T-helper 2 cell (primary cell): ENCODE data around the gene TYSND1.
"Not testable (repeated sequence)": the region's sequence is repeated elsewhere in the genome, so short reads cannot be mapped to it uniquely, and the experiment has no call there.

Experiments
- DNase-seq, 5 experiments: peaks; one replicate each; pipeline versions ENCODE4 v3.0.0 to v3.0.0-alpha.2; 2012 to 2022

Gene TYSND1

GRCh38 chr10:70163448-70163847 lies 16.9 kb upstream of the TYSND1 start:
- no peak for DNase-seq

GRCh38 chr10:70162892-70163201 lies 16.3 kb upstream of the TYSND1 start:
- peak in 4 of 5 experiments; percentile 38 to 93 (median 56) for DNase-seq

- DNase-seq: peak in 1 of 5 experiments; percentile 24
Observed at GRCh38 chr10:70162151-70162891, 15.8 kb upstream of the TYSND1 start.

- DNase-seq: no peak
Observed at GRCh38 chr10:70160798-70161197, 14.3 kb upstream of the TYSND1 start.

GRCh38 chr10:70159366-70159765 lies 12.9 kb upstream of the TYSND1 start:
- not testable (repeated sequence) for DNase-seq

GRCh38 chr10:70158113-70158512 lies 11.6 kb upstream of the TYSND1 start:
- no peak for DNase-seq

- no peak for DNase-seq
Observed at GRCh38 chr10:70155255-70155838, 8.8 kb upstream of the TYSND1 start.

GRCh38 chr10:70148516-70148915 lies 2.0 kb upstream of the TYSND1 start:
- no peak for DNase-seq

GRCh38 chr10:70147259-70147625 lies 742 bp upstream of the TYSND1 start:
- DNase-seq: no peak

- peak; percentile 50 to 85 (median 70) for DNase-seq
Observed at GRCh38 chr10:70145666-70146488, 623 bp downstream of the TYSND1 start.

- DNase-seq: no peak
Observed at GRCh38 chr10:70145166-70145665, 1.3 kb downstream of the TYSND1 start.

- no peak for DNase-seq
Observed at GRCh38 chr10:70144372-70145110, 2.0 kb downstream of the TYSND1 start.

GRCh38 chr10:70142555-70142954 lies 3.9 kb downstream of the TYSND1 start:
- DNase-seq: no peak

- no peak for DNase-seq
Observed at GRCh38 chr10:70140297-70140696, 6.2 kb downstream of the TYSND1 start.

GRCh38 chr10:70139997-70140250 lies 6.6 kb downstream of the TYSND1 start:
- DNase-seq: no peak

GRCh38 chr10:70139151-70139996 lies 7.1 kb downstream of the TYSND1 start:
- DNase-seq: no peak

GRCh38 chr10:70137927-70138883 lies 8.3 kb downstream of the TYSND1 start:
- no peak for DNase-seq

- no peak for DNase-seq
Observed at GRCh38 chr10:70137135-70137534, 9.4 kb downstream of the TYSND1 start.

- no peak for DNase-seq
Observed at GRCh38 chr10:70135684-70136083, 10.8 kb downstream of the TYSND1 start.

GRCh38 chr10:70135046-70135445 lies 11.5 kb downstream of the TYSND1 start:
- DNase-seq: no peak
